PC-3 (cell line): ENCODE data around the gene RPS21.

Experiments
- CTCF ChIP-seq: fragments of 300-600 bp; sonication (generic); conservative IDR thresholded peaks from 2 replicates; pipeline ENCODE4 v1.5.1; 2017; ENCODE audit warnings: antibody characterized with exemption, low read depth, mild to moderate bottlenecking, low read length
- EZH2phosphoT487 ChIP-seq: fragments of 300-600 bp; sonication (generic); IDR thresholded peaks from 2 replicates; pipeline ENCODE4 v1.6.1; 2018; ENCODE audit warnings: mild to moderate bottlenecking, antibody characterized with exemption, low read length, borderline replicate concordance

GRCh38 chr20:62386383-62387218 is at the start of gene RPS21:
- TF ChIP-seq CTCF (no peak), EZH2phosphoT487 (no peak)
